WI38 (cell line): Measurements from ENCODE around the gene TBX19.

Source experiments
- H3K4me3 ChIP-seq: 2 replicates; pipeline ENCODE4 v1.5.1; 2011; ENCODE audit warnings: low read depth, mild to moderate bottlenecking, control low read depth, low read length
- TF ChIP-seq, protein P1 (sequence below): IDR thresholded peaks from 2 replicates; pipeline ENCODE4 v1.5.1; 2012; ENCODE audit warnings: low read depth, mild to moderate bottlenecking, control low read depth, low read length

Gene TBX19

DNA sequence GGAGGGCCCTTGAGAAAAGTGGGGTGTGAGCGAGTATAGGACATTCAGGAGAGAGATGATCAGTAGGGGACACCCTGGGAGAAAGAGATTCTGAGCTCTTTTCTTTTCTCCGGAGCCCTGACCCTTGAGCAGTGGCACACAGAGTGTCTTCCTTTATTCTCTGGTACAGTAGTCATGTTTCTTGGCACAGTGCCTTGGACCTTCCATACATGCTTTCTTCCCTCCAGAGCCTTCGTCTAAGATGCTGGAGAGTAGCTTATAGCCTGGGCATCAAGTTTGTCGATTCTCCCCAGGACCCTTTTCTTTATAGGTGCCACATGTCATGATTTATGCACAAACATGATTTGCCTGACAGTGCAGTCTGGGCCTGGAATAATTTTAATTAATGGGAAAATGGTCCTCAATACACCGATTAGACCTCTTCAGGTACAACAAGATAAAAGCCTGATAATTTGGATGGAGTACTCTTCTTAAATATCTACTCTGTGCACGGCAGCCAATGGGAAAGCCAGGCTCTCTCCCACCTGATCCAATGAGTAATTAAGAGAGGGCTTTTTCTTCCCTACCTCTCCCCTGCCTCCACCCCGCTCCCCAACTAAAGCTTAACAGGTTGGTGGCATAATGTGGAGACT lies at the start of gene TBX19:
TSS of gene TBX19 (plus strand) at position 582 of the 632 bp plus-strand sequence. CDS start 214 bp downstream, outside the sequence.
- no peak within 1 kb of the TSS for H3K4me3 ChIP-seq
- TF ChIP-seq, protein P1, sequence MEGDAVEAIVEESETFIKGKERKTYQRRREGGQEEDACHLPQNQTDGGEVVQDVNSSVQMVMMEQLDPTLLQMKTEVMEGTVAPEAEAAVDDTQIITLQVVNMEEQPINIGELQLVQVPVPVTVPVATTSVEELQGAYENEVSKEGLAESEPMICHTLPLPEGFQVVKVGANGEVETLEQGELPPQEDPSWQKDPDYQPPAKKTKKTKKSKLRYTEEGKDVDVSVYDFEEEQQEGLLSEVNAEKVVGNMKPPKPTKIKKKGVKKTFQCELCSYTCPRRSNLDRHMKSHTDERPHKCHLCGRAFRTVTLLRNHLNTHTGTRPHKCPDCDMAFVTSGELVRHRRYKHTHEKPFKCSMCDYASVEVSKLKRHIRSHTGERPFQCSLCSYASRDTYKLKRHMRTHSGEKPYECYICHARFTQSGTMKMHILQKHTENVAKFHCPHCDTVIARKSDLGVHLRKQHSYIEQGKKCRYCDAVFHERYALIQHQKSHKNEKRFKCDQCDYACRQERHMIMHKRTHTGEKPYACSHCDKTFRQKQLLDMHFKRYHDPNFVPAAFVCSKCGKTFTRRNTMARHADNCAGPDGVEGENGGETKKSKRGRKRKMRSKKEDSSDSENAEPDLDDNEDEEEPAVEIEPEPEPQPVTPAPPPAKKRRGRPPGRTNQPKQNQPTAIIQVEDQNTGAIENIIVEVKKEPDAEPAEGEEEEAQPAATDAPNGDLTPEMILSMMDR: no peak

DNA sequence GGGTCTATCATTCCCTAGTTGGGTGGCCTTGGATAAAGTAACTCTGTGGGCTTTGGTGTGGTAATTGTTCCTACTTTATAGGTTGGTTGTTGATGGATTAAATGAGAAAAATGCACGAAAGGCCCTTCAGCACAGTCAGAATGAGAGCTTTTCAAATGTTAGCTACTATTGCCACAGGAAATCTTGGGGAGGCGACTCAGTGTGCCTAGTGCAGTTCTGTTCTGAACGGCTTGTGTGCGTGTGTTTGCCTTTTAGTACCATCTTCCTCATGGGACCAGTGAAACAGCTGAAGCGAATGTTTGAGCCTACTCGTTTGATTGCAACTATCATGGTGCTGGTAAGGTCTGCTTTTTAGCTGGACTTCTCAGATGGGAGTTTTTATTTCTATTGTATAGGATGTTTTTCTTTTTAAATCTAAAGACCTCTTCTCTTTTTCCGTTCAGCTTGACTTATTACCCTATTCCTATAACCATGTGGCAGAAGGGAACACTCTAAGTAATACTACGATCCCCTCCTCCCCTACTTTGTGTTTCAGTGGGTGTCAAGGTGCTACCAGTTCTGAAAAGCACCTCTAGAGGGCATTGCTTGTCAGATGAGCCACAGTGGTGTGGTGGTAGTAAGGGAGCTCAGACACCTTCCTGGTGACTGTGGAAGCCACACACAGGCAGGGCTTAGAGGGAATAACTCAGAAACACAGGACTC lies 45.7 kb upstream of the TBX19 start:
- TF ChIP-seq, protein P1: peak; percentile 66

DNA sequence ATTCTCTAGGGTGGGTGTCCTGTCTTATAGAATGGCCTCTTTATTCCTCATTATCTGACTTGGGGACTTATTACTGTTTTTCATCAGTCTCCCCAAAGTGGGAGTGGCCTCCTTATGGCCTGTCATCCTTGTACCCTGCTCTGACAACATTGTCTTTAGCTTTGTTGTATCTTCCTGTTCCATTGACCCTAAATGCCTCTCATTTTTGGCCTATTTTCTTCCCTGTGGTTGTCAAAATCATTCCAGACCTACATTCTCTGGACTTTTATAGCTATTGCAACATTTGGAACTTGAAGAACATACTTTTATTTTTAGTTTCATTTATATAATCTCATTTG lies 45.2 kb upstream of the TBX19 start:
- no peak overlapping the region for H3K4me3 ChIP-seq
- TF ChIP-seq, protein P1: no peak

More for the DNA sequence above, 45.7 kb upstream of the TBX19 start:
- H3K4me3 ChIP-seq: no peak overlapping the region

DNA sequence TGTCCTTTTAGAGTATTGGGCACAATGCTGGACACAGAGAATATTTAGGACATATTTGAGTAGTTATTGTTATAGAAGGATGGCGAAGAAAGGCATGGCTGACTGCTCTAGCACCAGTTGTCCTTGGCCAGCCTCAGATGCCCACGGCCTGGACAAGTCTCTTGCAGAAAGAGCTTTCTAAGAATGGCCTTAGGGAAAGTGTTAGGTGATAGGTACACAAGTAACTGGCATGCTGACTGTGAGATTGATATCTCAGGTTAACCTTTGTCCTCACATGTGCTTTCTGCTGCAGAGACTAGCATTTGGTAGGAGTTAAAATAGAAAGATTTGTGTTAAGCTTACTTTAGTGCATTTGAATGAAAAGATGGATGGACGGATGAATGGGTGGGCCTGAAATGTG lies 44.7 kb upstream of the TBX19 start:
- TF ChIP-seq, protein P1: no peak
- H3K4me3 ChIP-seq: no peak overlapping the region

DNA sequence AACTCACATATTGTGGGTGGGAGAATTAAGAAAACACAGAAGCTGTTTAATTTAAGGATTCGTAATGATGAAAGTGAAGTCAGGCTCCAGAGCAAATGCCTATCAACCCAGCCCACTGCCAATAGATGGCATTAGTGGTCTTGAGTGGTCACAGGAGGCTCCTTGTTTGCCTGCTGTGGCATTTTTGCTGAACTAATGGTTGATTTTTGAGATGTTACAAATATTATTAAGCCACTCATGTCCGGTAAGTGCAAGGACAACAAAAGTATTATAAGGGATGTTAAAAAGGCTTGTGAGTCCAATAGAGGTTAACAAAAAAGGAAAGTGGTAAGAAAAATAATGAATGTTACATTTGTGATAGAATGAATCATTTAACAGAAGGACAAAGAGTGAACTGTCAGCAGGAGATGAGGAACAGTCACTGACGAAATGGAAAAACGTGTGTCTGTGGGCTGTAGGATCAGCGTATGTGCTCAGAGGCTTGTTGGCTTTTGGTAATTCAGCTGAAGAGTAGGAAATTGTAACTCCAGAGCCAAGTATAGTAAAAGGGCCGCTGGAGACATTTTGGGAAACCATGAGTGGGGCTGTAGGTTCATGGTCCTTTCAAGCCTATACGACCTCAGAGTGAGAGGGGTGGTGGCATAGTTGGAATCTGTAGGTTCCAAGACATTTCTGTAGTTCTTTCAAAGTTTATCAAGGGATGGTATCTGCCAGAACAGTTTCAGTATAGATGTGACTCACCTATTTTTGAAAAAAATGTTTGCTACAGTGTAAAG lies 43.7 kb upstream of the TBX19 start:
- no peak overlapping the region for H3K4me3 ChIP-seq
- TF ChIP-seq, protein P1: no peak

DNA sequence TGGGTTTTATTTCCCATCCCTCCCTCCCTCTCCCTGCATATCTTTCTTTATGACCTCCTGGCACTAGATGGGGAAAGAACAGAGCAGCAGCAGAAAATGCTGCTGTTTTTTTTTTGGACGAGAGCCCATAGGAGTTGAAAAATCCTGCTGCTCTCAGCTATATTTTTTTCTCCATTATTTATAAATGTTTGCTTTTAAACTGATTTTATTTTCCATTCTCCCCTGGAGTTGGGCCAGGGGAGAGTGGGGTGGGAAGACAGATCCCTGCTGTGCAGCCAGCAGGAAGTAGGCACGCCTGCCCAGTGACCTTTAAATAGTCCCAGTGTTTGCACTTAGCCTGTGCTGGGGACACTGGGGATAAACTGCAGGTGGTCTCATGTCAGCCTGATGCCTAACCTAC lies 37.5 kb upstream of the TBX19 start:
- H3K4me3 ChIP-seq: no peak overlapping the region
- TF ChIP-seq, protein P1: no peak

DNA sequence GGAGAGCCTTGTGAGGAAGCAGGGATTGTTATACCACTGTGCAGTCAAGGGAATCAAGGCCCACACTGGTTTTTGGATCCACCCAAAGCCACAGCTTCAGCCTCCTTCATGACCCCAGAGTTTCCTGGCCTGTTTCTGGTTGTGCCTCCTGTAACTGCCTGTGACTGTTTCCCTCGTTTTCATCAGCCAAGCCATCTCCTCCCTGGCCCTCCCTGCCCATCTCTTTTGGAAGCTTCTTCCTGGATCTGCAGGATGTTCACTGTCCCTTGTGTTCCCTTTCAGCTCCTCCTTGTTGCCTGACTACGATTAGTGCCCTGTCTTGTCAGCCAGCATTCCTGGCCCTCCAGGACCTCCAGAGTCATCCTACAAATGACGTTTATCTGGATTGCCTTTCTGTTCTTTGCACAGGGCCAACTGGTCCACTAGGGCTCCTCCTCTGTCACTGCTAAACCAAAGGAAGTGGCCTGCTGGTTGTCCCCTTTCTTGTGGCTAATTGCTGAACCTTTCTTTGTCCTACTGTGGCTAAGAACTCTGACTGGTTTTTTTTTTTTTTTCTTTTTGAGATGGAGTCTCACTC lies 37.0 kb upstream of the TBX19 start:
- TF ChIP-seq, protein P1: no peak
- no peak overlapping the region for H3K4me3 ChIP-seq
